Ishikawa (cell line): Measurements from ENCODE around the gene HAPLN2.

Experiments
- EP300 ChIP-seq: IDR thresholded peaks from 2 replicates; pipeline ENCODE4 v1.6.1; 2012; ENCODE audit warnings: borderline replicate concordance
- FOXM1 ChIP-seq: IDR thresholded peaks from 2 replicates; pipeline ENCODE4 v1.6.1; 2012; ENCODE audit warnings: low read depth, borderline replicate concordance
- NFIC ChIP-seq: IDR thresholded peaks from 2 replicates; pipeline ENCODE4 v1.6.1; 2012
- RAD21 ChIP-seq: IDR thresholded peaks from 2 replicates; pipeline ENCODE4 v1.6.1; 2012; ENCODE audit warnings: low read depth
- REST ChIP-seq: IDR thresholded peaks from 2 replicates; pipeline ENCODE4 v1.6.1; 2012; ENCODE audit warnings: low read depth, mild to moderate bottlenecking
- TAF1 ChIP-seq: IDR thresholded peaks from 2 replicates; pipeline ENCODE4 v1.6.1; 2012; ENCODE audit warnings: low read depth, mild to moderate bottlenecking
- TCF12 ChIP-seq: IDR thresholded peaks from 2 replicates; pipeline ENCODE4 v1.6.1; 2012; ENCODE audit warnings: low read depth
- TEAD4 ChIP-seq: IDR thresholded peaks from 2 replicates; pipeline ENCODE4 v1.6.1; 2012
- USF1 ChIP-seq: IDR thresholded peaks from 2 replicates; pipeline ENCODE4 v1.6.1; 2012
- YY1 ChIP-seq: IDR thresholded peaks from 2 replicates; pipeline ENCODE4 v1.6.1; 2012; ENCODE audit warnings: low read depth
- ZBTB7A ChIP-seq: IDR thresholded peaks from 2 replicates; pipeline ENCODE4 v1.6.1; 2012; ENCODE audit warnings: low read depth

GRCh38 chr1:156571919-156572662 lies 47.1 kb upstream of the HAPLN2 start, which contains the start of gene IQGAP3:
- no peak for TF ChIP-seq NFIC
- no peak for TF ChIP-seq RAD21
- no peak for TF ChIP-seq TEAD4
- TF ChIP-seq FOXM1: no peak
- peak; percentile 57; the same call in 1 of the 2 replicates for TF ChIP-seq YY1
- 0 out of 2 replicates have a peak, but pooled peaks have one; percentile 45 for TF ChIP-seq ZBTB7A
- no peak for TF ChIP-seq REST
- TF ChIP-seq TAF1: peak; percentile 50; the same call in 1 of the 2 replicates
- no peak for TF ChIP-seq EP300
- no peak for TF ChIP-seq USF1
- TF ChIP-seq TCF12: no peak; the same call in 1 of the 2 replicates
